HG03039 (cell line): ENCODE measurements around the gene CDC40.
"Not testable (repeated sequence)": the region's sequence is repeated elsewhere in the genome, so short reads cannot be mapped to it uniquely, and the experiment has no call there.

Experiments used
- ATAC-seq: cut with Tn5 transposase; IDR thresholded peaks from one replicate; pipeline ENCODE4 v1.9.1; 2021; ENCODE audit warnings: mild to moderate bottlenecking, moderate library complexity; ENCODE audit not compliant: unreplicated experiment

Gene CDC40

DNA sequence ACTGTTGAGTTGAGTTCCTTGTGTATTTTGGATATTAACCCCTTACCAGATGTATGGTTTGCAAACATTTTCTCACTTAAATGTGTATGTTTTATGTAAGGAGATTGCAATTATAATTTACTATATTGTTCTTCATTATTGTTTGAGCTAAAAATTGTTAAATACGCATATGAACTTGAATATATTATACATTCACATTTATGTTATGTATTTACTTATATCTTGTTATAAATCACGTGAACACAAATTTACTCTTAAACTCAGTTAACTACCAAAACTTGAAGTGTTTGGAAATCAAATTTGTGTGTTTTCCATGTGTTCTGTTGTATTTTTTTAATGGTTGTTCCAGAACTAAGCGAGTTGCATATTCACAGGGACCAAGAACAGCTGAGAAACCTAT lies 18.3 kb downstream of the CDC40 start:
- no peak for ATAC-seq

- ATAC-seq = no peak
These were observed 21.1 kb downstream of the CDC40 start for GRCh38 chr6:110201151-110201884.

DNA sequence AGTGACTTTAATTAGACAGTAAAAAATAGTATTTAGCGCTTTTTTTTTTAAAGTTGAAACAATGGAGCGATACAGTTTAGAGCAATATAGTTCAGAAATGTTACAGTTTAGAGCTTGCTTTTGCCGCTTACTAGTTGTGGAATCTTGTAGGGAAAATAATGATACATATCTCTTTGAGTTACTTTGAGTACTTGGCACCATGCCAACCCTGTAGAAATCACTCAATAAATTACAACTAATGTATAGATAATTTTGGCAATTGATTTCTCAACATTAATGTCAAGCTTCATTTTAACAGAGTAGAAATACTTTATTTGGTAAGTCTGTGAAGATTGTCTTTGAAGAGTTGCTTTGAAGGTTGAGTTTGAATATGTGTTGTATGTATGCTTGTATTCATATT lies 27.4 kb downstream of the CDC40 start:
- no peak for ATAC-seq

- ATAC-seq = no peak
These were observed 31.5 kb downstream of the CDC40 start for GRCh38 chr6:110211753-110212152.

- ATAC-seq = no peak
These were observed 34.1 kb downstream of the CDC40 start for GRCh38 chr6:110214338-110214737.

DNA sequence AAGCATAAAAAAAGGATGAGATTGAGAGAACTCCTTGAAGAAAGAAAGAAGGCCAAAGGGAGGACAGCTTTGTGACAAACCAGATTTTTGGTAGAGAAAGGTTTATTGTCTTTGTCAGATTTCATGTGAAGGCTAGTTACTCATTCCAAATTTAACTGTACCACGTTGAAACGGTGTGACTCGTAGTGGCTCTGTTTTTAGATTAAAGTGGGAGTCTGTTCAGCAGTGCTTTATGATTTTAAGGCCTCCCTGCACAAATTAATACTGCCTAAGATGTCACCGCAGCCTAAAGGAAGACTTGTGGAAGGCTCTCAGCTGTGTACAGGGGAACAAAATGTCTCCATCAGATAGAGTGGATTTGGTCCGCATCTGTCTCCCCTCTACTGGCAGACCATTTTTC lies 35.9 kb downstream of the CDC40 start:
- ATAC-seq = no peak

DNA sequence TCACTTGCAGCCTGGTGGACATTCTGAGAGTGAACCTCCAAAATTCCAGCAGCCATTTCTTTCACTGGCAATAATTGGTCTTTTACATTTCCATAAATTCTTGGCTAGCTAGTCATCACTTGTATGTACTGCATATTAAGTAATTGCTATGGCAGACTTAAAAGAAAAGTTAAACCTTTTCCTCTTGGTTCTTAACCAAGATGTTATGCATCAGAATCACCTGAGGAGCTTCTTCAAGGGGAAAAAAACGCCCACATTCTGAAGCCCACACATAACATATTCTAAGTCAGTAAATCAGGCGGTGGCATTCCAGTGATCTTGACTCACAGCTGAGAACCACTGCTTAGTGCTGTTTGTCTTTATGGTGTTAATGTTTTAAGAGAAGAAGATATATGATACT lies 37.0 kb downstream of the CDC40 start:
- no peak for ATAC-seq

- no peak for ATAC-seq
These were observed 41.5 kb downstream of the CDC40 start for GRCh38 chr6:110221738-110222137.

GRCh38 chr6:110226261-110226660 lies 46.0 kb downstream of the CDC40 start:
- ATAC-seq = no peak

GRCh38 chr6:110232450-110232849 lies 52.2 kb downstream of the CDC40 start:
- ATAC-seq = no peak

DNA sequence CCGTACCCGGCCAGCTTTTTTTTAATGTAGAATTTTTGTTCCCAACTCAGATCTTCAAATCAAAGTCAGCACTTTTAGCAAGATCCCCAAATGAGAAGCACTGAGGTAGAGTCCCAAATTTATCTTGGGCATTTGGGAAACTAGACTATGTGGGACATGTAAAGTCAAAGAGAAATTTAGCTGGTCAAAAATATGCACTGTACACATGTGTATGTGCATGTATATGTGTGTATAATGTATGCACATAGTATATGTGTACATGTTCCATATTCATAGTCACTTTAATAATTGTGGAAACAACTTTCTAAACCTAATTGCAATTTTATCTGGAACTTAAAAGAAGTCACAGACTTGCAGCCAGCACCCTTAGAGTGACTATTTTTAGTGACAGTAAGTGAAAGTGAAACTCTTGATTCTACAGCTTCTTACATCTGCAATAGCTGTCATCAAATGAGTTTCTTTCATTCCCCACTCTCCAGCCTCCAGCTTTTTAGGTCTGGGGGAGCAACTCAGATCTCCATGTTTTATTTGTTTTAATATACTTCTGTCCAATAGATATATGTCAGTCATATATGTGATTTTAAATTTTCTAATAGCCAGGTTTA lies 53.6 kb downstream of the CDC40 start:
- peak; percentile 89 for ATAC-seq

DNA sequence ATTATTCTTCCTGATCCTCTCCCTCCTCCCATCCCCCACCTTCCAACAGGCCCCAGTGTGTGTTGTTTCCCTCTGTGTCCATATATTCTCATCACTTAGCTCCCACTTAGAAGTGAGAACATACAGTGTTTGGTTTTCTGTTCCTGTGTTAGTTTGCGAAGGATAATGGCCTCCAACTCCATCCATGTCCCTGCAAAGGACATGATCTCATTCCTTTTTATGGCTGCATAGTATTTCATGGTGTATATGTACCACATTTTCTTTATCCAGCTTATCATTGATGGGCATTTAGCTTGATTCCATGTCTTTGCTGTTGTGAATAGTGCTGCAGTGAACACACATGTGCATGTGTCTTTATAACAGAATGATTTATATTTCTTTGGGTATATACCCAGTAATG lies 55.8 kb downstream of the CDC40 start:
- ATAC-seq = not testable (repeated sequence)

GRCh38 chr6:110239526-110240274 lies 59.5 kb downstream of the CDC40 start:
- no peak for ATAC-seq

DNA sequence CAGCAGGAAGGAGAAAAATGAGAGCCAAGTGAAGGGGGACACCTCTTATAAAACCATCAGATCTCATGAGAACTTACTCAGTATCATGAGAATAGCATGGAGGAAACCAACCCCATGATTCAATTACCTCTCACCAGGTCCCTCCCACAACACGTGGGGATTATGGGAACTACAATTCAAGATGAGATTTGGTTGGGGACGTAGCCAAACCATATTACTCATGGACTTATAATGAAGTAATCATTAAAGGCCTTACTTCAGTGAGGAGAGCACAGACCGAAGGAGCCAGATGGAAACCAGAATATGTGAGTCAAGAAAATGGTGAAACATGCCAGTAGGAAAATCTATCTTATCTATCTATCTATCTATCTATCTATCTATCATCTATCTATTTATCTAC lies 64.4 kb downstream of the CDC40 start:
- not testable (repeated sequence) for ATAC-seq

- ATAC-seq = no peak
These were observed 66.2 kb downstream of the CDC40 start for GRCh38 chr6:110246378-110246777.

- no peak for ATAC-seq
These were observed 66.8 kb downstream of the CDC40 start for GRCh38 chr6:110246900-110247546.

GRCh38 chr6:110250058-110250457 lies 69.8 kb downstream of the CDC40 start:
- no peak for ATAC-seq

DNA sequence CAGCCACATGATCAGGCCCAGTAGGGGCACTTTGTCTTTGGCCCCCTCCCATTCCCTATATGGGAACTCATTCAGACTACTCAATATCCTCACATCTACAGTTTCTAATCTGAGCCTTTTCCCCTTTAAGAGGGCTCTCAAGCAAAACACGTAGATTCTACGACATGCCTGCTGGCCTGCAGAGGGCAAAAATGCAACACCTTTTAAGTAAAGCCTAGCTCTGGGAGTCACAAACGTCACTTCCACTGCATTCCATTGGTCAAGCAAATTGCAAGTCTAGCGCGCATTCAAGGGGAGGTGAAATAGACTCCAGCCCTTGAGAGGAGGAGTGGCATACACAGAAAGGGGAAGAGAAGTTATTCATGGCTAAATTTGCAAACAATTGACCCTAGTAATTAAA lies 70.6 kb downstream of the CDC40 start:
- no peak for ATAC-seq

GRCh38 chr6:110255211-110255750 lies 75.1 kb downstream of the CDC40 start:
- no peak for ATAC-seq

DNA sequence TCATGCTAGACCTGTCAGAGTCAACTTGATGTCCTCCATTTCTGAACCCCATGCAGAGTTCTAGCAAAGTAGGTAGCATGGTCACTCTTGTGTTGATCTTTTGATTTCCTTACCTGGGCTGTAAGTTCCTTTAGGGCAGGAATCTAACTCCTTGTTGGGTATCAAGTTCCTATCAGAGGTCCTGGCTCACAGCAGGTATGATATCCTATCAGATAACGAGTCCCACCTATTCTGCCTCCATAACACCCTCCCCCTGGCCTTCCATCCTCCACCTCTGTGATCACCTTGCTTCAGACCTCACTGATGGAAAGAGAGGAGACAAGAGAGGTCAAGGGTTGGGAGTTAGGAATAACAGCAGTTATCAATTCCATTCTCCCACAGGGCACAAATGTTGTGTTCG lies 76.1 kb downstream of the CDC40 start:
- no peak for ATAC-seq

DNA sequence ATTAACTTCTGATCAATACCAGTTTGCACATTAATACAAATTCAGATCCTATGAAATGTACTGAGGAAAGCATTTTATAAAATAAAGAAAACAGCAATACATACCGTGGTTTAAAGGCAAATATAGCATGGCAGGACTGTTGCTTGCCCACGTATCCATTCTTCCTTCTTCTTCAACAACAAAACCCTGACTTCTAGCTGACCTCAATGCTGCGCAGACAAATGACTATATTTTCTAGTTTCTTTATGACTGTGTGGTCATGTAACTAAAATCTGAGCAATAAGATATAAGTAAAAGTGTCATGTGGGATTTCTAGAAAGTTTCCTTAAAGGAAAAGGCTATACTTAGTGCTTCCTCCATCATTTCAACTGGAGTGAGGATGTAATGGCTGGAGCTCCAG lies 85.0 kb downstream of the CDC40 start:
- ATAC-seq = no peak
